Esophagus squamous epithelium (tissue), 5 donors: ENCODE results near the gene FAM89A. TPM values are rescaled to one million over a fixed set of nuclear protein-coding genes. Genes with fewer than 3 reads are reported as not detected.
"Not testable (repeated sequence)": the region's sequence is repeated elsewhere in the genome, so short reads cannot be mapped to it uniquely, and the experiment has no call there.

Experiments
- DNase-seq: peaks from one replicate; lab custom pipeline; 2025; lab: John Stamatoyannopoulos, UW
- H3K27ac ChIP-seq, 4 donors: fragments of 200-600 bp; sonication (generic); one replicate each; pipeline ENCODE4 v1.5.1; 2016 to 2019; ENCODE audit warnings: mild to moderate bottlenecking in 1 of 4
- H3K27me3 ChIP-seq, 4 donors: fragments of 200-600 bp; sonication (generic); 1 replicate in 3 of 4; 2 replicates in 1 of 4; pipeline versions ENCODE4 v1.5.1 to v1.6.0; 2017 to 2021; ENCODE audit warnings: antibody characterized with exemption in 1 of 4
- H3K36me3 ChIP-seq, 3 donors: fragments of 200-600 bp; sonication (generic); one replicate each; pipeline ENCODE4 v1.5.1; 2016 to 2019
- H3K4me1 ChIP-seq, 3 donors: fragments of 200-600 bp; sonication (generic); one replicate each; pipeline ENCODE4 v1.5.1; 2017 to 2019
- H3K4me3 ChIP-seq, 4 donors: fragments of 200-600 bp; sonication (generic); 1 replicate in 3 of 4; 2 replicates in 1 of 4; pipeline ENCODE4 v1.5.1; 2016 to 2019; ENCODE audit warnings: mild to moderate bottlenecking in 2 of 4, moderate library complexity in 1 of 4
- H3K9me3 ChIP-seq, 3 donors: fragments of 200-600 bp; sonication (generic); one replicate each; pipeline ENCODE4 v1.5.1; 2016 to 2019
- CTCF ChIP-seq, 6 experiments: fragments of 450-650 bp in 4 of 6; fragments of 200-600 bp in 2 of 6; sonication (generic) in 2 of 6; IDR thresholded peaks; one replicate each; pipeline ENCODE4 v1.5.1; 2016 to 2019; ENCODE audit warnings: antibody characterized with exemption in 6 of 6, mild to moderate bottlenecking in 4 of 6, moderate library complexity in 4 of 6
- POLR2A ChIP-seq, 4 donors: fragments of 450-650 bp; IDR thresholded peaks; one replicate each; pipeline ENCODE4 v1.6.1; 2017; ENCODE audit warnings: antibody characterized with exemption in 4 of 4, mild to moderate bottlenecking in 4 of 4, moderate library complexity in 3 of 4
- WGBS, 2 donors: methylation state at CpG; one replicate each; pipeline ENCODE4 v1.1.5; 2018; 5-methylcytosine and 5-hydroxymethylcytosine counted together
- intact Hi-C: fragments of 100-400 bp; cut with DNase I; formaldehyde crosslinking; loops from one replicate; pipeline ENCODE4 v1.15.0; 2022
- total RNA-seq, 4 donors: library from RNA; depleted of rRNA; stranded (reverse); fragments of >200 nt; gene quantifications; one replicate each; pipeline ENCODE4 v1.1.0, GENCODE V29; 2016
- donor health status: DM: yes; HTN: yes; CAD: no.

Gene FAM89A
- total RNA-seq, 4 donors from 2014 or later, result 5.0 to 24.8 (median 17.1) TPM

- no peaks in the 10 kb centered on the region for H3K36me3 ChIP-seq
- no peaks in the 10 kb centered on the region for H3K9me3 ChIP-seq
- intact Hi-C loops, result no loop called here
- H3K4me1 ChIP-seq, result peaks cover 0 to 7% (median 0%) of the 10 kb centered on the region in 3 donors
- H3K27ac ChIP-seq, result no peak overlapping the region
- no peak for DNase-seq
- 63 to 71% methylated on average over 7 to 8 of the region's 8 CpGs for WGBS, 2 donors
- no peak overlapping the region for H3K4me3 ChIP-seq
- no peak for TF ChIP-seq CTCF (IDR thresholded peaks at IDR 0.05)
- no peak for TF ChIP-seq POLR2A (IDR thresholded peaks at IDR 0.05)
- peaks cover 0 to 10% (median 0%) of the 10 kb centered on the region in 4 donors for H3K27me3 ChIP-seq
Measured at GRCh38 chr1:231058416-231059109, 18.5 kb upstream of the FAM89A start.

- intact Hi-C loops, result no loop called here
- 64 to 79% methylated on average over 2 to 3 of the region's 3 CpGs for WGBS, 2 donors
Measured at GRCh38 chr1:231057410-231057809, 17.4 kb upstream of the FAM89A start.

GRCh38 chr1:231055271-231055670 lies 15.2 kb upstream of the FAM89A start:
- no peak overlapping the region for H3K4me3 ChIP-seq
- H3K27ac ChIP-seq, result no peak overlapping the region
- TF ChIP-seq CTCF (IDR thresholded peaks at IDR 0.05) (no peak), POLR2A (IDR thresholded peaks at IDR 0.05) (no peak)
- H3K36me3 ChIP-seq, result no peaks in the 10 kb centered on the region
- DNase-seq, result no peak
- intact Hi-C loops, result no loop called here
- no peaks in the 10 kb centered on the region for H3K9me3 ChIP-seq
- H3K27me3 ChIP-seq, result peaks cover 0 to 10% (median 0%) of the 10 kb centered on the region in 4 donors
- peaks cover 0 to 16% (median 0%) of the 10 kb centered on the region in 3 donors for H3K4me1 ChIP-seq

More at GRCh38 chr1:231057410-231057809, 17.4 kb upstream of the FAM89A start:
- peaks cover 0 to 16% (median 0%) of the 10 kb centered on the region in 3 donors for H3K4me1 ChIP-seq
- no peak overlapping the region for H3K4me3 ChIP-seq
- no peaks in the 10 kb centered on the region for H3K36me3 ChIP-seq
- TF ChIP-seq CTCF (IDR thresholded peaks at IDR 0.05) (no peak), POLR2A (IDR thresholded peaks at IDR 0.05) (no peak)
- no peak overlapping the region for H3K27ac ChIP-seq
- no peaks in the 10 kb centered on the region for H3K9me3 ChIP-seq
- H3K27me3 ChIP-seq, result peaks cover 0 to 10% (median 0%) of the 10 kb centered on the region in 4 donors
- DNase-seq, result no peak

- H3K4me3 ChIP-seq, result peak overlapping the region in 1 of 4 donors; percentile 51
- H3K27ac ChIP-seq, result peak overlapping the region in 1 of 4 donors; percentile 4
- H3K4me1 ChIP-seq, result peaks cover 0 to 16% (median 0%) of the 10 kb centered on the region in 3 donors
- no peaks in the 10 kb centered on the region for H3K9me3 ChIP-seq
- 1% methylated on average over 7 of the region's 7 CpGs for WGBS, 2 donors
- peaks cover 0 to 11% (median 0%) of the 10 kb centered on the region in 4 donors for H3K27me3 ChIP-seq
- no peaks in the 10 kb centered on the region for H3K36me3 ChIP-seq
- TF ChIP-seq CTCF (IDR thresholded peaks at IDR 0.05) (no peak), POLR2A (IDR thresholded peaks at IDR 0.05) (no peak)
- DNase-seq, result no peak
- intact Hi-C loops, result no loop called here
Measured at GRCh38 chr1:231053493-231054162, 13.6 kb upstream of the FAM89A start.

GRCh38 chr1:231052777-231053176 lies 12.7 kb upstream of the FAM89A start:
- Histone ChIP-seq H3K9me3 (no peaks in the 10 kb centered on the region), H3K4me3 (no peak overlapping the region), H3K4me1 (peaks cover 0 to 16% (median 0%) of the 10 kb centered on the region in 3 donors), H3K36me3 (no peaks in the 10 kb centered on the region), H3K27ac (no peak overlapping the region), H3K27me3 (peaks cover 0 to 12% (median 0%) of the 10 kb centered on the region in 4 donors)
- no peak for DNase-seq
- WGBS, 2 donors, result 91 to 93% methylated on average over 7 to 8 of the region's 8 CpGs
- no peak for TF ChIP-seq POLR2A (IDR thresholded peaks at IDR 0.05)
- TF ChIP-seq CTCF (IDR thresholded peaks at IDR 0.05), result no peak
- intact Hi-C loops, result no loop called here

GRCh38 chr1:231050932-231051331 lies 10.9 kb upstream of the FAM89A start:
- Histone ChIP-seq H3K4me1 (peaks cover 0 to 16% (median 0%) of the 10 kb centered on the region in 3 donors), H3K27me3 (peaks cover 0 to 19% (median 0%) of the 10 kb centered on the region in 4 donors)
- 81 to 84% methylated on average over 9 of the region's 9 CpGs for WGBS, 2 donors
- DNase-seq, H3K36me3 ChIP-seq, H3K4me3 ChIP-seq, intact Hi-C loops, H3K9me3 ChIP-seq, H3K27ac ChIP-seq: not testable (repeated sequence)
